GM19193 (cell line): Measurements from ENCODE around the gene RPE65.

ENCODE experiments used
- POLR2A ChIP-seq: IDR thresholded peaks from 4 replicates; pipeline ENCODE4 v1.6.1; 2011; ENCODE audit not compliant: insufficient read depth, insufficient read length; ENCODE audit errors: extremely low read depth

Gene RPE65

DNA sequence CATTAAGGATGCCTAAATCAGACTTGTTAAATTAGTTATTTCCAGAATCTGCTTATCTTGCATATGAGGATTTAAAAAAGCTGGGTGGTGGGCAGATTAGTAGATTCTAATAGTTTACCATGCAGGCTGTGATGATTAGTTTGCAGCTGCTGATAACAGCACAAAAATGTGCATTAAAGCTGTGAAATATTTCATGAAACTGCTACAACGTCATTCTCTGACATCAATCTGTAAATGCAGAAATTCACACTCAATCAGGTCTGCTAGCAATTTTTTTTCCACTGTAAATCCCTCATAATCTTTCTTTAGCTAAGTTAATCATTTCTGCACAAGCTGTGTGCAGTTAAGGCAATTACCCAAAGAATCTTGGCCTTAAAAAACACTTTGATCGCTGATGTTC lies 9.3 kb upstream of the RPE65 start:
- TF ChIP-seq POLR2A: no peak

DNA sequence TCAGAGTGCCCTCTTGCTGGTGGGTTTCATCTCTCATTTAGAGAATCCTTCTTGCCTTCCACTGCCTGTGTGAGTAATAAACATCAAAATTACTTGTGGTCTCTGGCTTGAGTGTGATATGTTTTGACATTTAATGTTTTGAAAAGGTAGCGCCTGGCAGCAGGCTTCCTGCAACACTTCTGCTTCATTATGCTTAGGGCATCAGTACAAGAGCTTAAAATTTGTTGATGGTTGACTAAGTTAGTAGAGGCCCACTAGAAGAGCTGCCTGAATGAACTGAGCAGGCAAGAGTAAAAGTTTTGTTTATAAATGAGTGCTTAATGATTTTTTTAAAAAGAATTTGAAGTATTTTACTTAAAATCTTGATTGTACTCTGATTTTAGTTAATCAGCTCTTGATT lies 6.4 kb upstream of the RPE65 start:
- TF ChIP-seq POLR2A: no peak

GRCh38 chr1:68454534-68454933 lies 4.8 kb upstream of the RPE65 start:
- no peak for TF ChIP-seq POLR2A

- no peak for TF ChIP-seq POLR2A
Measured at GRCh38 chr1:68453060-68453670, 3.4 kb upstream of the RPE65 start.

- TF ChIP-seq POLR2A: no peak
Measured at GRCh38 chr1:68448365-68448764, 1.4 kb downstream of the RPE65 start.

GRCh38 chr1:68445709-68446108 lies 4.0 kb downstream of the RPE65 start:
- TF ChIP-seq POLR2A: no peak

DNA sequence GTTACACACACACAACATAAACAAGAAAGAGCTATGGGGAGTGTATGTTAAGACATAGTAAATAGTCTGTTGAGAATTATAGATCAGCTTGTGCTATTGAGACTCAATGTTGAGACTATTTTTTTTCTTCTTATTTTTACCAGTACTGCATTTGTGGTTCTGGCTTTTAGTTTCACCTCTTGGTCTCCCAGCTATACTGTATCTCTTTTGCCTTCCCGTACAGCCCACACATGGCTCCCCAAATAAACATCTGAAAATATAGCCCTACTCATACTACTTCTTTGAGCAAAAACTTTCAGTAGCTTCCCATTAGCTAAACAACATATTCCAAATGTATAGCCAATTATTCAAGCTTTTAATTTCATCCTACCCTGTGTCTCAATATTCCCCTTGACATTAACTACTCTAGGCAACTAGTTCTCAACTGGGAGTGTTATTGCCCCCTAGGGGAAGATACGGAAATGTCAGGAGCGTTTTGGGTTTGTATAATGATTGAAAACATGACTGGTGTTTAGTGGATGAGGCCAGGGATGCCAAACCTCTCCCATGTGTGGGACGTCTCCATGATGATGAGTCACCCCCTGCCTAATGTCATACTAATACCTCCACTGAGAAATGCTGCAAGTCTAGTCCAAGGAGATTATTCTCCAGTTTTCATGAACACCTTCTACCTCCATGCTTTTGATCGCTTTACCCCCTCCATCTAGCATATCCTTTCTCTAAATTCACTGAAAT lies 6.8 kb downstream of the RPE65 start:
- TF ChIP-seq POLR2A: no peak

DNA sequence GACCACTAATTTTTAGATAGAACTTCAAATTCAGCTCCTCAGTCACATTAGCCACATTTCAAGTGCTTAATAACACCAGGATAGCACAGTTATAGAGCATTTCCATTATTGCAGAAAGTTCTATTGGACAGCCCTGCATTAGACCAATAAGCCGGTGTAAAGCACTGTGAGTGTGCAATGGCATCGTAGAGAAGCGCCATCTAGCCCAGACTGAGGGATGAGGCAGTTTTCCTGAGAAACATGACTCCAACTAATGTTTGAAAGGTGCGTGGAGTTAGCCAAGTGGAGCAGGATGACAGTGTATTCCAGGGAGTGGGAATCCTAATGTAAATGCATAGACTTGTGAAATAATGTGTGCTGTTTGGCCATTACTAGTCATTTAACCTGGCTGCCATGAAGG lies 7.7 kb downstream of the RPE65 start:
- TF ChIP-seq POLR2A: no peak

- no peak for TF ChIP-seq POLR2A
Measured at GRCh38 chr1:68438310-68438709, 11.4 kb downstream of the RPE65 start.

DNA sequence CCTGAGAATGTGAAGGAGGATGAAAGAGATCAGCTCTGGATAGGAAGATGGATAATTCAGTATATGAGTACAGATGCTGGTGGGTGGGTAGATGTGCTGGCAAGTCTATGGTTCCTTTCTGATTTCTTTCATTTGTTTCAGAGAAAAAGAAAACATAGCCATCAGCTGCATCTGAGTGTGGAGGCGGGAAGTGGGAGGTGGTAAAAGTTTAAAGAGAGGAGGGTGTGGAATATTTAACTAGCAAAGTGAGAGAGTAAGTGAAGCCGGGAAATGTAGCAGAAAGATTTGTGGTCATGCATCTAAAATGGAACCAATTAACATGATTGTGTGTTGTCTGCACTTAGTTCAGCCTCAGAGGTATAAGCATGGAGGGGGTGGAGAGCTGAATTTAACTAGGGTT lies 16.4 kb downstream of the RPE65 start:
- TF ChIP-seq POLR2A: no peak

GRCh38 chr1:68431076-68431475 lies 18.7 kb downstream of the RPE65 start:
- no peak for TF ChIP-seq POLR2A

DNA sequence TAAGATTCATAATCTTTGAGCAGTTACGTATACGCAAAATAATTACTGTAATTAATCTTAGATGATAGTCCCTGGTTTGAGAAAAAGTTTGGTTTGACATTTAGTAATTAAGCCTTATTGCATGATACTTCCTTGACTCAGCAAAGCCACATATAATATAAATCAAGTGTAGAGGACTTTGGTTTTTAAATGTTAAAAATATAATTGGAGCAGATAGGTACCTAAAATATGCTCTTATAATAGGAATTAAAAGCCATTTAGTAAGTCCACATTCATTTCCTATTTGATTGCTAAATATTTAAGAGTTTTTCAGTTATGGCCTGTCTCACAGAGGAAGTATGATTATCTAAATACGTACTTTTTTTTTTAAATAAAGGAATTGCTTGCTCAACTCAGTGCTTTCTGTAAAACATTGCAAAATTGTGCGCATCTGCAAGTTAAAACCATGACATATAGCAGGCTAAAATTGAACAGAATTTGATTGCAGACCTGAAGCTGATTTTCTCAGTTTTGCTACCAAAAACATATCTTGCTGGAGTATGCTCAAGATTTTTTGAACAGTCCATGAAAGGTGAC lies 20.4 kb downstream of the RPE65 start:
- no peak for TF ChIP-seq POLR2A

GRCh38 chr1:68426594-68426993 lies 23.2 kb downstream of the RPE65 start:
- TF ChIP-seq POLR2A: no peak

- no peak for TF ChIP-seq POLR2A
Measured at GRCh38 chr1:68421350-68421749, 28.4 kb downstream of the RPE65 start.

DNA sequence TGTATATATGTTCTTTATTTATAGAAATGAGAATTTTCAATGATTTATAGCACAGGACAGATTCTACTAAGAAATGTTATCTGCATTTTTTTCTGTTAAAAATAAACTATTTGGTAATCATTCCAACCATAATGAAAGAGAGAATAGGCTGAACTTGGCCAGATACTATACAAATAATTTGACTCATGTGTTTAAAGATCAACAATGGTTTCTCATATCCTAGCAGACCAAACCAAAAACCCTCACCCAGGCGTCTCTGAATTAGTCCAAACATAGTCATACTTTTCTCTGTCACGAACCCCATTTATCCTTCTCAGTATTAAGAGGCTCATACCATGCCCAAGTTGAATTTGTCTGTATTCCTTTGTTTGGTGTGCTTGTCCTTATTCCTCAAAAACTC lies 40.3 kb downstream of the RPE65 start:
- no peak for TF ChIP-seq POLR2A

DNA sequence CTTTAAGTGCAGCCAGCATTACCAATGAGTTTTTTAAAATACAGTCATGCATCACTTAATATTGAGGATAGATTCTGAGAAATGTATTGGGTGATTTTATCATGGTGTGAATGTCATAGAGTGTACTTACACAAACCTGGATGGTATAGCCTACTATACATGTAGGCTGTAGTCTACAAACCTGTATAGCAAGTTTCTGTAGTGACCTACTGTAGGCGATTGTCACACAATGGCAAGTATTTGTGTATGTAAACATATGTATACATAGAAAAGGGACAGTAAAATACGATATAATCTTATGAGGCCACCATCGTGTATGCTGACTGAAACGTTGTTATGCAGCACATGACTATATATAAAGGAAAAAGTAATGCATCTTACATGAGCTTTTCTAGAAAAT lies 48.2 kb downstream of the RPE65 start:
- no peak for TF ChIP-seq POLR2A

GRCh38 chr1:68384872-68385411 lies 64.8 kb downstream of the RPE65 start:
- no peak for TF ChIP-seq POLR2A

DNA sequence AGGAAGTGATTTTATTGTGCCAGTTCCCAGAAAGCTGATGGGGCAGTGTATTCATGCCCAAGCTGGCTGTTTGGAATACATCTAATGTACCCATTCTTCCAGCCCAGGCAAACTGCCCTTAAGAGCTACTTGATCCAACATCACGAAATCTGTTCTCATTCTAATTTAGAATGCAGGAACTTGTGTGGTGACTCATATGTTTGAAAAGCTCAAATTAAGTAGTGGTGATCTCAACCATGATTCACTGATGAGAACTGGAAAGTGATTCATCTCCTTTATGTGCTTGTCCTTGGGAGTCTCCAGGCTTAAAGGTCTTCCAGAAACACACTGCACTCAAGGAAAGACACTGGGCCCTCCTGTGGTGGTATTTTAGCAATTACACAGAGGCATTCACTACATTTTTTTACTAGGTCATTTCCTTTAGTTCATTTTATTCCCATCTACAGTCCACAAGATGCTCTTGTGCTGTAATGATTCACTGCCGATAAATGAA lies 65.4 kb downstream of the RPE65 start:
- TF ChIP-seq POLR2A: no peak
